GM12873 (cell line): ENCODE results near the gene NPFF.

Source experiments
- CTCF ChIP-seq: IDR thresholded peaks from 2 replicates; pipeline ENCODE4 v1.5.1; 2012; ENCODE audit warnings: low read depth, mild to moderate bottlenecking, moderate library complexity, low read length, control low read depth; ENCODE audit not compliant: insufficient read depth; ENCODE audit errors: missing control alignments

The NPFF gene

DNA sequence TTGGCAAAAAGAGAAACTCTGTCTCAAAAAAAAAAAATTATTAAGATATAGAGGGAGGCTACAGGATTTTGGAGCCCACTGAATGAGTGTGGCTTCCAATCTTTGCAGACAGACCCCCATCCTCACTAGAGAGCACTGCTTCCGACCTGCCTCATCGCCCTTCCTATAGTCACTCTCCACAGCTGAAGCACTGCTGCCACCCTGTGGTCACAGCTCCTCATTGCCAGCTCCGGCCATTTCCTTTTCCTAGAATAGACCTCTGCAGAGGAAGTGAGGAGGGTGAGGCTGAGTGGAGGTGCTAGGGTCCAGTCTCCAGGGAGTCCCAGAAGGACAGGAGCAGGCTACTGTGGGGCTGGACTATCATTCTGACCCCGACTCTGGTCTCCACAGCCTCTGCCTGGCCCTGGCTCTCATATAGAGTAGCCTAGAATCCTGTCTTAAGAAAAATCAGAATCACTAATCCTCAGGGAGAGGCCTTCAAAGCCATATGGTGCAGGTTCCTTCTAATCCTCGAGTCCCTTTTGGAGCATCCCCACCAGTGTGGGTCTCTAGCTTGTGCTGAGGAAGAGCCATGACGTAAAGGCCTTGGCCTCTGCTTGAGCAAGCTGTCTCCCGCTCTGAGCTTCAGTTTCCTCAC is 1.4 kb upstream of the NPFF start:
- TF ChIP-seq CTCF: peak; percentile 96

DNA sequence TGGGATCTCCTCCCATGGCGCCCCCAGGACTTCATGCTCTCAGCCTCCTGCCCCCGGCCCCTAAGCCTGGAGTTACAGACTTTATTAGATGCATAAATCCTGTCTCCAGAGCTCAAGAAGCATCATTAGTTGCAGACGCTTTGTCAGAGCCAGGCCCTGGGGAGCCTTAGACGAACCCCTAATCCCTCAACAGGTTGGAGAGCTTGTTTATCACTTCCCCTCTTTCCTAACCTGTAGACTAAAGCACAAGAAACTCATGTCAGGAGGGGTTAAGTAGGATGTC is 260 bp upstream of the NPFF start:
- TF ChIP-seq CTCF: no peak

DNA sequence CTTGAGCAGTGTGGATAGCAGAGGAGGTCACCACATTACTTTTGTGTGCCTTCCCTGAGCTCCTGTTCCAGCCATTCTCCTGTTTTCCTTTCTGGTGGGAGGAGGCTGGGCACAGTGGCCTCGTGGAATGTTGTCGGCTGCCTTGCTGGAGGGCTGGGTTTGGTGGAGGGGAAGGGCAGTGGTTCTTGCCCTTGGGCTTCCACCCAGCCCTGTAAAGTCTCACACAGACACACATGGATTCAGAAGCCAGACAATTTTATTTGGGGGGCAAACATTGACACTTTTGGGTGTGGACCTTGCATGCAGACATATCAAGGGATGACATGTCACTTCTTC is 866 bp downstream of the NPFF start:
- no peak for TF ChIP-seq CTCF

- TF ChIP-seq CTCF: no peak
Observed at GRCh38 chr12:53505555-53506449, 1.5 kb downstream of the NPFF start.

DNA sequence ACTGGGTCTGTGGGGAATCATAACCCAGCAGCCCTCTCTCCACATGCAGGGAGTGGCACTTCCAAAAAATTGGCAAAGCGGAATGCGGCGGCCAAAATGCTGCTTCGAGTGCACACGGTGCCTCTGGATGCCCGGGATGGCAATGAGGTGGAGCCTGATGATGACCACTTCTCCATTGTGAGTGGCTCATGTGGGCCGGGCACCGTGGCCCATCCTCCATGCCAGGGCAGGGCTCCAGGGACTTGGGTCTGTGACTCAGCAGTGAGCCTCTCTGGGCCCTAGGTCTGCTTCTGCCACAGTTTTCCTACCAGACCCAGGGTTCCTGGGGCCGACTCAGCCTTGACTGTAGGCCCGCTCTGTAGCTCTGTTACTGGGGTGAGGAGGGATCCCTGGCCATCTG is 2.2 kb downstream of the NPFF start:
- no peak for TF ChIP-seq CTCF

GRCh38 chr12:53504004-53504920 is 3.0 kb downstream of the NPFF start:
- TF ChIP-seq CTCF: no peak
